Endothelial cell of hepatic sinusoid (primary cell): Measurements from ENCODE around the gene ICAM5.
"Not testable (repeated sequence)": the region's sequence is repeated elsewhere in the genome, so short reads cannot be mapped to it uniquely, and the experiment has no call there.

ENCODE experiments used
- in situ Hi-C: cut with HindIII; loops from 2 replicates; pipeline ENCODE4 v1.10.0; 2017; ENCODE audit warnings: low sequenced_read_pairs

ICAM5 gene, protein sequence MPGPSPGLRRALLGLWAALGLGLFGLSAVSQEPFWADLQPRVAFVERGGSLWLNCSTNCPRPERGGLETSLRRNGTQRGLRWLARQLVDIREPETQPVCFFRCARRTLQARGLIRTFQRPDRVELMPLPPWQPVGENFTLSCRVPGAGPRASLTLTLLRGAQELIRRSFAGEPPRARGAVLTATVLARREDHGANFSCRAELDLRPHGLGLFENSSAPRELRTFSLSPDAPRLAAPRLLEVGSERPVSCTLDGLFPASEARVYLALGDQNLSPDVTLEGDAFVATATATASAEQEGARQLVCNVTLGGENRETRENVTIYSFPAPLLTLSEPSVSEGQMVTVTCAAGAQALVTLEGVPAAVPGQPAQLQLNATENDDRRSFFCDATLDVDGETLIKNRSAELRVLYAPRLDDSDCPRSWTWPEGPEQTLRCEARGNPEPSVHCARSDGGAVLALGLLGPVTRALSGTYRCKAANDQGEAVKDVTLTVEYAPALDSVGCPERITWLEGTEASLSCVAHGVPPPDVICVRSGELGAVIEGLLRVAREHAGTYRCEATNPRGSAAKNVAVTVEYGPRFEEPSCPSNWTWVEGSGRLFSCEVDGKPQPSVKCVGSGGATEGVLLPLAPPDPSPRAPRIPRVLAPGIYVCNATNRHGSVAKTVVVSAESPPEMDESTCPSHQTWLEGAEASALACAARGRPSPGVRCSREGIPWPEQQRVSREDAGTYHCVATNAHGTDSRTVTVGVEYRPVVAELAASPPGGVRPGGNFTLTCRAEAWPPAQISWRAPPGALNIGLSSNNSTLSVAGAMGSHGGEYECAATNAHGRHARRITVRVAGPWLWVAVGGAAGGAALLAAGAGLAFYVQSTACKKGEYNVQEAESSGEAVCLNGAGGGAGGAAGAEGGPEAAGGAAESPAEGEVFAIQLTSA

DNA sequence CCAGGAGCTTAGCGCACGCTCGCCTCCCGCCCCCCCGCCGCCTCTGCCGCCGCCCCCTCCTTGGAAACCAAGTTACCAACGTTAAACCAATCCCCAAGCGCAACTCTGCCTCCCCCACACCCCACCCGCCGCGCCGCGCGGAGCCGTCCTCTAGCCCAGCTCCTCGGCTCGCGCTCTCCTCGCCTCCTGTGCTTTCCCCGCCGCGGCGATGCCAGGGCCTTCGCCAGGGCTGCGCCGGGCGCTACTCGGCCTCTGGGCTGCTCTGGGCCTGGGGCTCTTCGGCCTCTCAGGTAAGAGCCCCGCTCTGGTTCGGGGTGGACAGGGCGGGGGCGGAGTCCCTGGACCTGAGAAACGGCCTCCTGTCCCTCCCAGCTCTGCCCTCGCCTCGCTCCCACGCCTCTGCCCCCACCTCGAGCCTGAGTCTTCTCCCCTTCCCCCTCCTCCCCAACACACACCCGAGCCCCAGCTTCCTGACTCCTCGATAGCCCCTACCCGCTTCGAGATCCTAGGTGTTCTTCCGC, at the start of gene ICAM5:
Gene ICAM5 (plus strand): TSS at position 117 of the 521 bp plus-strand sequence. CDS start 92 bp downstream, at position 209.
- in situ Hi-C loops, result loop anchor here (5.0 kb wide), 2 partner anchors 67 to 112 kb away; partner anchors contain the start of gene CDC37

DNA sequence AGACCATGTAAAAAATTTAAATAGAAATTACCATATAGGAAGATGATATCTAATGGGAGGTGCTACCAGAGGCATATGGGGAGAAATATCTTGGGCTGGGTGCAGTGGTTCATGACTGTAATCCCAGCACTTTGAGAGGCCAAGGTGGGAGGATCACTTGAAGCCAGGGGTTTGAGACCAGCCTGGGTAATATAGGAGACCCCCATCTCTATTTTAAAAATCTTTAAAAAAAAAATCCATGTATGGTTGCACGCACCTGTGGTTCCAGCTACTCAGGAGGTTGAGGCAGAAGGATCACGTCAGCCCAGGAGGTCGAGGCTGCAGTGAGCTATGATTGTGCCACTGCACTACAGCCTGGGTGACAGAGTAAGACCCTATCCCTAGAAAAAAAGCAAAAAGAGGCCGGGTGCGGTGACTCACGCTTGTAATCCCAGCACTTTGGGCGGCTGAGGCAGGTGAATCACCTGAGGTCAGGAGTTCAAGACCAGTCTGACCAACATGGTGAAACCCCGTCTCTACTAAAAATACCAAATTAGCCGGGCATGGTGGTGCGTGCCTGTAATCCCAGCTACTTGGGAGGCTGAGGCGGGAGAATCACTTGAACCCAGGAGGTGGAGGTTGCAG, 47.8 kb upstream of the ICAM5 start:
- in situ Hi-C loops, result not testable (repeated sequence)

DNA sequence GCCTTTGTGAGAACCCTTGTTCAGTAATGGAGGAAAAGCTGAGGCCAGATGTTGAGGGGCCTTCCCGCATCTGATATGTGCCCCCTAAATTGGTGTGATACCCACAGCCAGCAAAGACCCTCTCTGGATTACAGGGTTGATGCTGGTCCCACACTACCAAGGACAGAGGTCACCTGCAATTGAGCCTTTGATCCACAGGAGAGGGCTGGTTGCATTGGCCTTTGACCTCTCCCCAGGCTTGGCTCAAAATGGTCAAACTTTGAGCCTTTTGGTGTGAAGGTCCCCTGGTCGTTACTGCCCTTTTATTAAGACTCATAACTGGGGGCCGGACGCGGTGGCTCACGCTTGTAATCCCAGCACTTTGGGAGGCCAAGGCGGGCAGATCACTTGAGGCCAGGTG, 46.1 kb upstream of the ICAM5 start:
- in situ Hi-C loops, result no loop called here

DNA sequence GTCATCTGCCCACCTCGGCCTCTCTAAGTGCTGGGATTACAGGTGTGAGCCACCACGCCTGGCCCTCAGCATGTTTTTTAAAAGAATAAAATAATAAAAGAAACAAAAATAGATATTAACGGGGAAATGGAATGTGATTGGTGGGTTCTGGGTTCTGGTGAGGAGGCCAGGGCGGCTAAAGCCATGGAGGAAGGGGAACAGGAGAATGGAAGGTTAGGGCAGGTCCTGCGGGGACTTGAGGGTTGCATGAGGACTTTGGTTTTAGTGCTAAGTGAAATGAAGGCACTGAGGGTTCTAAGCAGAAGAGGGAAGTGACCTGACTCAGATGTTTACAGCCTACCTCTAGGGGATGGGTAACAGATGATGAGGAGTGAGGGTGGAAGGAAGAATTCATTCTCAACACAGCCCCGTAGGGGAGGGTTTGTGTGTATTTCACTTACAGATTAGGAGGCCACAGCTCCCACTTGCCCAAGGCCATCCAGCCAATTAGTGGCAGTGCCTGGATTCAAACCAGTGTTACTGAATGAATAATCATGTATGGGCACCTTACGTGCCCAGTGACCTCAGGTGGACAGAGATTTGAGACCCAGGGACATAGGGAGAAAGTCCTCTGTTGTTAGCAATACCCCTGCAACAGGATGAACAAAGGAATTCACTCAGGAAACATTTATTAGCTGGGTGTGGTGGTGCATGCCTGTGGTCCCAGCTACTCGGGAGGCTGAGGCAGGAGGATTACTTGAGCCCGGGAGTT, 44.4 kb upstream of the ICAM5 start:
- in situ Hi-C loops, result no loop called here

DNA sequence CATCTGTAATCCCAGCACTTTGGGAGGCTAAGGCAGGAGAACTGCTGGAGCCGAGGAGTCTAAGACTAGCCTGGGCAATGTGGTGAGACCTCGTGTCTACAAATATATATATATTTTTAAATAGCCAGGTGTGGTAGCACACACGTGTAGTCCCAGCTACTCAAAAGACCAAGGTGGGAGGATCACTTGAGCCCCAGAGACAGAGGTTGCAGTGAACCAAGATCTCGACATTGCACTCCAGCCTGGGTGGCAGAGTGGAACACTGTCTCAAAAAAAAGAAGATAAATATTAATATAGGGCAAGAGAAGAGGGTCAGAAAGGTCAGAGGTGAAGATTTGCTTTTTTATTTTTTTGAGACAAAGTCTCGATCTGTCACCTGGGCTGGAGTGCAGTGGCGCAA, 43.2 kb upstream of the ICAM5 start:
- in situ Hi-C loops, result no loop called here

DNA sequence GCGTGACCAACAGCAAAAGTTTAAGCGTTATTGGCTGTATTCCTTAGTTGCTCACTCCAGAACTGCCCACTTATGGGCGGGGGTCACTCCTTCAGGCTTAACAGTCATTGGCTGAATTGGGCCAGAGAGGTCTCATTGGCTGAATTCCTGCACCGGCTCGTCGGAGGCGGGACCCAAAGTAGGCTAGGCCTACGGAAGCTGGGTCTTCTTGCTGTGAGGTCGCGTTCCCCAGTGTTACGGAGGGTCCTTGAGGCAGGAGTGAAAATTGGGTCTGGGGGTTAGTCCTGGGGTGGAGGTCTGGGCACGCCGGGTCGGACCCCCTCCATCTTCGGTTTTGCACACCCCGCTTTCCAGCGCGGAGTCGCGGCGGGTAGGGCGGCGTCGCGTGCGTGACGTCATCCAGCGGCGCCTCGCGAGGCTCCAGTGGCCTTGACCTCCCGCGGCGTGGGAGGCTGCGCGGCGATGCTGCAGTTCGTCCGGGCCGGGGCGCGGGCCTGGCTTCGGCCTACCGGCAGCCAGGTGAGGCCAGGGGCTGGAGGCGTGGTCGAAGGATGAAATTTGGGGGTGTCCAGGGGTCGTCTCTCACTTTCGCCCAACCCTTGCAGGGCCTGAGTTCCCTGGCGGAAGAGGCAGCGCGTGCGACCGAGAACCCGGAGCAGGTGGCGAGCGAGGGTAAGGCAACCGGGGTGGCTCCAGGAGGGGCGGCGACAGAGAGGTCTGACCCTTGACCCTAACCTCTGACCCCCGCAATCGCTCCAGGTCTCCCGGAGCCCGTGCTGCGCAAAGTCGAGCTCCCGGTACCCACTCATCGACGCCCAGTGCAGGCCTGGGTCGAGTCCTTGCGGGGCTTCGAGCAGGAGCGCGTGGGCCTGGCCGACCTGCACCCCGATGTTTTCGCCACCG, 37.7 kb upstream of the ICAM5 start, which contains the start of gene MRPL4:
Gene MRPL4 (plus strand): TSS at position 423 of the 903 bp plus-strand sequence. CDS start 40 bp downstream, at position 463.
- in situ Hi-C loops, result no loop called here

DNA sequence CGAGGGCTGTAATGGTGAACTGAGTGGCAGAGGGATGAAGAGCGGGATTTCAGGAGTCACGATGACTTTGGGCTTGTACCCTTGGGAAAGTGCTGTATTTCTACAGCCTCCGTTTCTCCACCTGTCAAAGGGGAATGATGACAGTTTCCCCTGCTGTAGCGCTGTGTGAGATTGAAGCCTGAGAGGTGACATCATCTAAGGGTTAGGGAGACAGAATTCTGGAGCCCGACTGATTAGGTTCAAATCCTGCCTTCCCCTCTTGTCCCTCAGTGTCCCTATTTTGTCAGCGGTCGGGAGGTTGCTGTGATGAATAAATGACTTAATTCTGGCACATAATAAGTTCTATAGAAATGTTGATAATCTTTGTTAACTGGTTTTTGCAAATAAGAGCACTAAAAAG, 37.0 kb upstream of the ICAM5 start:
- in situ Hi-C loops, result no loop called here

DNA sequence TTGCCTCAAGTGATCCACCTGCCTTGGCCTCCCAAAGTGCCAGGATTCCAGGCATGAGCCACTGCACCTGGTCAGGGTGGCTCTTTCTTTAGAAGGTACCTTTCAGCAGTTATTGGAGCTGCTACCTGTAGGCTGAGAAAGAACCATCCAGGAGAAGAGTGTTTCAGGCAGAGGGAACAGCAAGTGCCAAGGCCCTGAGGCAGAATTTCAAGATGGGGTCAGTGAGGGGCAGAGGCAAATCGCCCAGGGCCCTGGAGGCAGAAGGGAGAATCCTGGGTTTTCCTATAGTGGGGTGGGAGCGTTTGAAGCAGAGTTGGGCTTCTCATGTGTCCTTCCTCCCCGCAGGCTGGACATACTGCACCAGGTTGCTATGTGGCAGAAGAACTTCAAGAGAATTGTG, 35.5 kb upstream of the ICAM5 start:
- in situ Hi-C loops, result no loop called here

DNA sequence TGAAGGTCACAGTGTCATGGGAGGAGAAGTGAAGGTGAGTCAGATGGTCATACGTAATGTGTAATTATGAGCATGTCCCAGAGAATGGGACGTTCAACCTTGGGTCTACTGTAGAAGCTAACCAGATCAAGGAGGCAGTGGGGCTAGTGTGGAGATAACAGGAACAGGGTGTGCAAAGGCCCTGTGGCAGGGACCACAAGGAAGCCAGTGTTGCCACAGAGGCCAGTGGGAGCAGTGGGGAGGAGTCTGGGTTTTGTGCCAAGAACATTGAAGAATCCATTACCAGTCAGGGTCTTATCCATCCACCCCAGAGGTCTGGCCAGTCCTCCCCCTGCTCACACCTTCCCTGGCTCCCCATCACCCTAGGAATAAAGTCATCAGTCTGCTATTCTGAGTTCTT, 34.4 kb upstream of the ICAM5 start:
- in situ Hi-C loops, result no loop called here

DNA sequence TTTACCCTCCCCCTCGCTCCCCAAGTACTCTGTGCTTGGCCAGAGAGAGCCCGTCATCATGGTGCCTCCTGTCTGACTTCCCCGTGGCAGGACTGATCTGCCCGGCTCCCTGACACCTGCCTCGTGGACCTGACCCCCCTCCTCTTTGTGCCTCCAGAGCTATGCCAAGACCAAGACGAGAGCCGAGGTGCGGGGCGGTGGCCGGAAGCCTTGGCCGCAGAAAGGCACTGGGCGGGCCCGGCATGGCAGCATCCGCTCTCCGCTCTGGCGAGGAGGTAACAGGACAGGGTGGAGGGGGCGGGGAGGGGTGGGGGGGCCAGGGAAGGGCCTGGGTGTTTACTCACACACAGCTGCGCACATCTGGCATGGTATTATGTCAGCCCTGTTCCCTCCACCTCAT, 33.2 kb upstream of the ICAM5 start:
- in situ Hi-C loops, result no loop called here

DNA sequence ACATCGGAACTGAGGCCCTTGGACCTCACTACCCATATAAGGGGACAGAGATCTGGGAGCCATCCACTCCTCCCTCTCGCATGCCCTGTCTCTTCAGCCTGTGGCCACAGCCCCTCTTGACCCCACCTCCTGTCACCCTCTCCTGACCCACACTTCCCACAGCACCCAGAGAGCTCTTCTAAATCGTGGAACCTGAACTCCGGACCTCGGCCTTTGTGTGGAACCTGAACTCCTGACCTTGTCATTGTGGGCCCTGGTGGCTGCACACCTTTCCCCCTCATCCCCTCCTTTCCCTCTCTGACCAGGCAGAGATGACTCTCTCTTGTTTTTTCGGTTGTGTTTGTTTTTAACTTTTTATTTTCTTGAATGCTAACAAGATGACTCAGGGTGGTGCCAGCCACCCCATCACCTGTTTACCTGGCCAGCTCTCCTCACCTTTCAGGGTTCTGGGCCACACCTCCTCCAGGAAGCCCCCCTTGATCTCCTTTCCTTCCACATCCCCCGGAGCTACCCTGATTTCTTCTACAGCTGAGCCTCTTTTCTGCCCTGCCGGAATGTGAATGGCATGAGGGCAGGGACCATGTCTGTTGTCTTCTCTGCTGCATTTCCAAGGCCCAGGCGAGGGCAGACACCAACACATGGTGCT, 32.7 kb upstream of the ICAM5 start:
- in situ Hi-C loops, result no loop called here

DNA sequence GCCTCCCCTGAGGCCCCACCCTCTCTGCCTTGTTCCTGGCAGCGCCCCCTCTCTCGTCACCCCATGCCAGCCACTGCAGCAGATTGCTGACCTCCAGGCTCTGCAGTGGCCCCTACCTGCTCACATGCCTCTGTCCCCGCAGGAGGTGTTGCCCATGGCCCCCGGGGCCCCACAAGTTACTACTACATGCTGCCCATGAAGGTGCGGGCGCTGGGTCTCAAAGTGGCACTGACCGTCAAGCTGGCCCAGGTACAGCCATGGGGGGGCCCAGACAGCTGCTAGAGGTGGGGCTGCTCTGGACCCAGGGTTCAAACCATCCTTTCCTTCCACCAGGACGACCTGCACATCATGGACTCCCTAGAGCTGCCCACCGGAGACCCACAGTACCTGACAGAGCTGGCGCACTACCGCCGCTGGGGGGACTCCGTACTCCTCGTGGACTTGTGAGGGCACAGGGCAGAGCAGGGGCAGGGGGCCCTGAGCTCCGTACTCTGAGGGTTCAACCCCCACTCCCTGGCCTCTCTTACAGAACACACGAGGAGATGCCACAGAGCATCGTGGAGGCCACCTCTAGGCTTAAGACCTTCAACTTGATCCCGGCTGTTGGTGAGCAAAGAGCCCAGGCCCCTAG, 31.6 kb upstream of the ICAM5 start:
- in situ Hi-C loops, result no loop called here

DNA sequence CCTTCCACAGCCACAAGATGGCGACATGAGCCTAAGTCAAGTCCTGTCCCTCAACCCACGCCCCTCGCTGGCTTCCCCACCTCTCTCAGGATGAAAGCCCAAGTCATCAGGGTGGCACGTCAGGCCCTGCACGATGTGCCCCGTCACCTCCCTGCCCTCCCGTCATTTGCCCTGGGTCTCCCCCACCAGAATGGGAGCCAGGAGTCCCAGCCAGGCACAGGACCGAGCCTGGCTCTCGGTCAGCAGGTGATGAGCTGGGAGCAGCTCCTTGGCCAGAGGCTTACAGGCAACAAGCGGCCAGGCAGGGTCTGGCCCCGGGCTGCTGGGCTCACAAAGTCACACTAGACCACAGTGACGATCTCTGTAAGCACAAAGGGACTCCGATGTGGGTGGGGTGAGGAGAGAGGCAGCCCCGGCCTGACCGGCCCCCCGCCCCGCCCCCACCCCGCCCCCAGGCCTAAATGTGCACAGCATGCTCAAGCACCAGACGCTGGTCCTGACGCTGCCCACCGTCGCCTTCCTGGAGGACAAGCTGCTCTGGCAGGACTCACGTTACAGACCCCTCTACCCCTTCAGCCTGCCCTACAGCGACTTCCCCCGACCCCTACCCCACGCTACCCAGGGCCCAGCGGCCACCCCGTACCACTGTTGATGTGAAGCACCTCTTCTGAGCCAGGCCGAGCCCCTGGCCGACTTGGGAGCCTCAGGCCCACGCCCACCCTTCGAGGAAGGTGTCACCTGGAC, 30.4 kb upstream of the ICAM5 start:
- in situ Hi-C loops, result no loop called here

DNA sequence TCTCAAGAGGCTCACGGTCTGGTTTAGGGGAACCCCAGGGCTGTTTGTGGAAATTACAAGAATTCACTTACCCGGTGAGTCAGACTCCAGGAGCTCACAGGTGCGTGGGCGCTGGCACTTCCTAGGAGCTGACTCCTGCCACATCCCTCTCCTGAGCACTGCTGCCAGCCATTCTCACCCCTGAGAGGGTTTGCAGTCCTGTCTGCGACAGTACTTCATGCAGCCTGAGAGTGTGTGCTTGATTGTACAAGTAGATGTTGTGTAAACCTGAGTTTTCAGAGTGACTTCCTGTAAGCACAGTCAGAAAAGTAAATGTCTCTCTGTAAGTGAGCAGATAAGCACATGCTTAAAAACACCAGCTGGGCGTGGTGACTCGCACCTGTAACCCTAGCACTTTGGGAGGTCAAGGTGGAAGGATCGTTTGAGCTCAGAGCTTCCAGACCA, 29.6 kb upstream of the ICAM5 start:
- in situ Hi-C loops, result no loop called here

DNA sequence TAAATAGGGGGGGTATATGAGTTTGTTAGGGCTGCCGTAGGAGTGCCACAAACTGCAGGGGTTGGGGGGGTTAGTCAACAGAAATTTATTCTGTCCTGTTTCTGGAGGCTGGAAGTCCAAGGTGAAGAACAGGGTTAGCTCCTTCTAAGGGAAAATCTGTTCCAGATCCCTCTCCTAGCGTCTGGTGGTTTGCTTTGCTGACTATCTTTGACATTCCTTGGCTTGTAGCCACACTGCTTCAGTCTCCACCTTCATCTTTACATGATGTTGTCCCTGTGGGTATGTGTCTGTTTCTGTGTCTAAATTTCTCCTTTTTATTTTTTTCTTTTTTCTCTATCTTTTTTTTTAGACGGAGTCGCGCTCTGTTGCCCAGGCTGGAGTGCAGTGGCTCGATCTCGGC, 27.0 kb upstream of the ICAM5 start:
- in situ Hi-C loops, result no loop called here

DNA sequence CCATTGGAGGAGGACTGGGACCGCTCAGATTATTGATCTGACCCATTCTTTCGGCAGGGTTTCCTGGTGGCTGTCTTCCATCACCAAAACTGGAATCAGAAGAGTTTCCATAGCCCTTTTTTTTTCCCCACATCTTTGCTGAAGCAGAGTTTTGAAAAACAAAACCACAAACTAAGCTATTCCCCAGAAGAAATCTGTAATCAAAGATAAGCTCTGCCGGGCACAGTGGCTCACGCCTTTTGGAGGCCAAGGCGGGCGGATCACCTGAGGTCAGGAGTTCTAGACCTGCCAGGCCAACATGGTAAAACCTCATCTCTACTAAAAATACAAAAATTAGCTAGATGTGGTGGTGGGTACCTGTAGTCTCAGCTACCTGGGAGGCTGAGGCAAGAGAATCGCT, 23.0 kb upstream of the ICAM5 start:
- in situ Hi-C loops, result no loop called here

DNA sequence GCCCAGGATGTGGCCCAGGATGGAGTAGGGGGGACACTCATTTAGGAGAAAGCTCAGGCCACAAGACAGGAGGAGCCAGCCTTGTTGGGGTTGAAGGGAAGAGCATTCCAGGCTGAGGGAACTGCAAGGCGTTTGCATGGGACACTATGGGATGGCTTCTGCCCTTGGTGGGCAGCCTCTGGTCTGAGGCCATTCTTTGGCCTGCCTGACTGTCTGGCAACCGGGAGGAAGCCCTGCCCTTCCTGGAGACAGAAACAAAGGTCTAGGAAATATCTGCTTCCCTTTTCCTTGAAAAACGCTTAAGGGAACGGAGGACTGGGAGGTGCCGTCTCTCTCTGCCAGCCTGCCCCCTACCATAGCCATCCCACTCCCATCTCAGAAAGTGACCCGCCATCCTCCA, 21.7 kb upstream of the ICAM5 start:
- in situ Hi-C loops, result no loop called here
